H9 (cell line): ENCODE results near the gene CHST13. TPM values are rescaled to one million over a fixed set of nuclear protein-coding genes. Genes with fewer than 3 reads are reported as not detected.

Experiments
- DNase-seq: peaks from one replicate; pipeline ENCODE4 v3.0.0-alpha.2; 2017
- H2AFZ ChIP-seq: one replicate; pipeline ENCODE4 v1.6.1; 2013; ENCODE audit warnings: mild to moderate bottlenecking, low read length, control low read depth, moderate library complexity
- H2AK5ac ChIP-seq: 2 replicates; pipeline ENCODE4 v1.6.1; 2013; ENCODE audit warnings: low read length, control low read depth, mixed read lengths; ENCODE audit not compliant: insufficient read length
- H2BK120ac ChIP-seq: one replicate; pipeline ENCODE4 v1.6.1; 2013; ENCODE audit warnings: low read depth, mild to moderate bottlenecking, low read length, control low read depth, inconsistent platforms; ENCODE audit not compliant: poor library complexity, severe bottlenecking
- H2BK12ac ChIP-seq: 2 replicates; pipeline ENCODE4 v1.6.1; 2013; ENCODE audit warnings: low read length, control low read depth, mixed read lengths, low read depth; ENCODE audit not compliant: insufficient read length
- H2BK15ac ChIP-seq: 2 replicates; pipeline ENCODE4 v1.6.1; 2013; ENCODE audit warnings: low read depth, low read length, control low read depth
- H2BK20ac ChIP-seq: one replicate; pipeline ENCODE4 v1.6.1; 2013; ENCODE audit warnings: low read depth, mild to moderate bottlenecking, low read length, control low read depth, inconsistent platforms; ENCODE audit not compliant: poor library complexity, severe bottlenecking
- H2BK5ac ChIP-seq: 2 replicates; pipeline ENCODE4 v1.6.1; 2013; ENCODE audit warnings: low read length, control low read depth, mixed read lengths; ENCODE audit not compliant: insufficient read length
- H3K14ac ChIP-seq: 2 replicates; pipeline ENCODE4 v1.6.1; 2013; ENCODE audit warnings: low read length, control low read depth; ENCODE audit not compliant: insufficient read depth
- H3K18ac ChIP-seq: 2 replicates; pipeline ENCODE4 v1.6.1; 2013; ENCODE audit warnings: low read depth, mild to moderate bottlenecking, mixed read lengths, low read length, control low read depth; ENCODE audit not compliant: insufficient read length
- H3K23ac ChIP-seq: 2 replicates; pipeline ENCODE4 v1.6.1; 2013; ENCODE audit warnings: low read length, control low read depth, mixed read lengths, low read depth; ENCODE audit not compliant: insufficient read length
- H3K23me2 ChIP-seq: 2 replicates; pipeline ENCODE4 v1.6.1; 2013; ENCODE audit warnings: low read depth, mild to moderate bottlenecking, mixed read lengths, low read length, control low read depth; ENCODE audit not compliant: insufficient read length, poor library complexity, severe bottlenecking
- H3K27ac ChIP-seq: 2 replicates; pipeline ENCODE4 v1.5.1; 2013; ENCODE audit warnings: low read length, control low read depth, mixed read lengths, low read depth; ENCODE audit not compliant: insufficient read length
- H3K27me3 ChIP-seq: 2 replicates; pipeline ENCODE4 v1.6.1; 2013; ENCODE audit warnings: low read length, control low read depth, inconsistent platforms; ENCODE audit not compliant: insufficient read depth
- H3K4ac ChIP-seq: 2 replicates; pipeline ENCODE4 v1.6.1; 2013; ENCODE audit warnings: low read depth, mild to moderate bottlenecking, control low read depth, inconsistent platforms, low read length, moderate library complexity
- H3K4me1 ChIP-seq: 2 replicates; pipeline ENCODE4 v1.6.1; 2013; ENCODE audit warnings: low read length, control low read depth, inconsistent platforms; ENCODE audit not compliant: insufficient read depth
- H3K4me2 ChIP-seq: 2 replicates; pipeline ENCODE4 v1.6.1; 2013; ENCODE audit warnings: low read length, control low read depth, mixed read lengths; ENCODE audit not compliant: insufficient read length, insufficient read depth
- H3K56ac ChIP-seq: 2 replicates; pipeline ENCODE4 v1.6.1; 2013; ENCODE audit warnings: low read depth, mild to moderate bottlenecking, mixed read lengths, low read length, control low read depth; ENCODE audit not compliant: insufficient read length
- H3K79me1 ChIP-seq: 2 replicates; pipeline ENCODE4 v1.6.1; 2013; ENCODE audit warnings: low read depth, mild to moderate bottlenecking, moderate library complexity, low read length, control low read depth, inconsistent platforms; ENCODE audit not compliant: insufficient read depth, poor library complexity, severe bottlenecking
- H3K79me2 ChIP-seq: 2 replicates; pipeline ENCODE4 v1.6.1; 2013; ENCODE audit warnings: low read length, control low read depth, inconsistent platforms; ENCODE audit not compliant: insufficient read depth
- H3K9ac ChIP-seq: 2 replicates; pipeline ENCODE4 v1.6.1; 2013; ENCODE audit warnings: low read length, control low read depth, mixed read lengths; ENCODE audit not compliant: insufficient read length; ENCODE audit errors: extremely low read depth
- H3K9me3 ChIP-seq: one replicate; pipeline ENCODE4 v1.6.1; 2013; ENCODE audit warnings: low read depth, low read length, inconsistent platforms; ENCODE audit not compliant: control insufficient read depth
- H3T11ph ChIP-seq: one replicate; pipeline ENCODE4 v1.6.1; 2013; ENCODE audit warnings: mild to moderate bottlenecking, low read length, control low read depth, inconsistent platforms
- H4K20me1 ChIP-seq: one replicate; pipeline ENCODE4 v1.6.1; 2013; ENCODE audit not compliant: control insufficient read depth, insufficient read length, insufficient read depth
- H4K5ac ChIP-seq: 2 replicates; pipeline ENCODE4 v1.6.1; 2013; ENCODE audit warnings: low read depth, mild to moderate bottlenecking, mixed read lengths, low read length, control low read depth; ENCODE audit not compliant: insufficient read length
- H4K8ac ChIP-seq: replicated peaks from 2 replicates; pipeline ENCODE4 v1.6.1; 2013; ENCODE audit warnings: low read length, control low read depth, mixed read lengths, low read depth; ENCODE audit not compliant: insufficient read length
- H4K91ac ChIP-seq: 2 replicates; pipeline ENCODE4 v1.6.1; 2013; ENCODE audit warnings: low read depth, mild to moderate bottlenecking, moderate library complexity, mixed read lengths, low read length, control low read depth; ENCODE audit not compliant: insufficient read length
- H3K27ac Mint-ChIP-seq, 3 experiments: 2 replicates in 2 of 3; 3 replicates in 1 of 3; pipeline ENCODE4 v1.8.0; 2020 to 2021; ENCODE audit warnings: mixed read lengths in 3 of 3, mild to moderate bottlenecking in 1 of 3, moderate library complexity in 1 of 3
- H3K27me3 Mint-ChIP-seq: 2 replicates; pipeline ENCODE4 v1.8.0; 2021; ENCODE audit warnings: low read depth, mild to moderate bottlenecking, moderate library complexity, mixed read lengths
- H3K36me3 Mint-ChIP-seq, 3 experiments: 2 replicates in 2 of 3; 3 replicates in 1 of 3; pipeline ENCODE4 v1.8.0; 2020 to 2021; ENCODE audit warnings: low read depth in 3 of 3, mixed read lengths in 3 of 3; ENCODE audit not compliant: insufficient read depth in 1 of 3
- H3K4me1 Mint-ChIP-seq, 2 experiments: 2 replicates each; pipeline ENCODE4 v1.8.0; 2020; ENCODE audit warnings: mixed read lengths in 2 of 2
- H3K4me3 Mint-ChIP-seq, 2 experiments: 2 replicates in 1 of 2; 3 replicates in 1 of 2; pipeline ENCODE4 v1.8.0; 2020 to 2021; ENCODE audit warnings: mild to moderate bottlenecking in 2 of 2, mixed read lengths in 2 of 2, moderate library complexity in 1 of 2
- H3K9me3 Mint-ChIP-seq, 2 experiments: 2 replicates in 1 of 2; 3 replicates in 1 of 2; pipeline ENCODE4 v1.8.0; 2020; ENCODE audit warnings: mild to moderate bottlenecking in 2 of 2, mixed read lengths in 2 of 2, moderate library complexity in 1 of 2
- WGBS: extraction: QIAGEN DNeasy Blood & Tissue Kit; methylation state at CpG from one replicate; pipeline ENCODE4 v1.1.7; 2013; ENCODE audit warnings: missing lambda C conversion rate, low lambda C conversion rate, mixed read lengths; ENCODE audit not compliant: insufficient read length; ENCODE audit errors: extremely low coverage; 5-methylcytosine and 5-hydroxymethylcytosine counted together
- total RNA-seq: library from RNA; stranded (reverse); gene quantifications from 2 replicates; pipeline ENCODE4 v1.2.1, GENCODE V29; 2021
- TF ChIP-seq, protein P1 (sequence below): fragments of 200-600 bp; sonication (generic); conservative IDR thresholded peaks from 3 replicates; pipeline ENCODE4 v1.8.0; 2021; ENCODE audit warnings: antibody characterized with exemption, mild to moderate bottlenecking

The CHST13 gene
- total RNA-seq, 1 experiment from 2014 or later, result 0.85 TPM

DNA sequence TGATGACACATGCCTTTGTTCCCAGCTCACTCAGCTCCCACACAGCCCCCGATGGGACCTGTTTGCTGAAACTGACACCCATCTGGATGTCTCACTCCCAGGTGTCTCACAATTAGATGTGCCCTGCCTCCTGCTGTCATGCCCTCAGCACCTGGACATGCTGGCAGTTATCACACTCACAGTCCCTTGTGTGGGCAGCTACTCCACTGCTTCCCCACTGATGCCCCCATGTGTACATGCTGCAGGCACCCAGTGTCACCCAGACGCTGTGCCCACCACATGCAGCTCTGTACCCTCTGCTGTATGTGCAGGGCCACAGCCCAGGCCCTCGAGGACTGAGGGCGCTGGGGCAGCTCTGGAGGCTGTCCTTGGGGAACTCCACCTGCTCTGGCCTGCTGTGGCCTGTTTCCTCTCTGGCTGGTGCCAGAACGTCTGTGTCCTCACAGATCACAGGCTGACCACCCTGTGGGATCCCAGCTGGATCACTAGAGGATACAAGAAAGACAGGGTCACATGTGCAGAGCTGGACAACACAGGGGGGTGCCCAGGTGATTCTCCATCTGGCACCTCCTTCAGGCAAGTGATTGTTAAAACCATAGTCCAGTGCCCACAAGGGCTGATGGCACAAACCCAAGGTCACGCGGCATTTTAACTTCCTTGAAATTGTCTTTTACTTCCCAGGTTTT, 20.8 kb downstream of the CHST13 start:
- H3K79me2 ChIP-seq, result no peaks in the 10 kb centered on the region
- DNase-seq, result peak; percentile 14
- no CpG with 5 or more reads among the region's 7 CpGs for WGBS
- no peak overlapping the region for H2AK5ac ChIP-seq
- no peaks in the 10 kb centered on the region for H3K9me3 ChIP-seq
- no peak overlapping the region for H3K4ac ChIP-seq
- H4K20me1 ChIP-seq, result peaks cover 2% of the 10 kb centered on the region
- H3K27ac Mint-ChIP-seq, result peak overlapping the region in 1 of 3 experiments; percentile 67; a peak in 2 of 7 replicates
- no peak overlapping the region for H3T11ph ChIP-seq
- H2BK20ac ChIP-seq, result no peak overlapping the region
- no peaks in the 10 kb centered on the region for H3K23me2 ChIP-seq
- no peak overlapping the region for H3K23ac ChIP-seq
- peaks cover 4% of the 10 kb centered on the region; the same call in 1 of the 2 replicates for H3K4me1 ChIP-seq
- H4K91ac ChIP-seq, result no peak overlapping the region
- no peak overlapping the region for H3K4me2 ChIP-seq
- H3K18ac ChIP-seq, result no peak overlapping the region
- H3K27me3 Mint-ChIP-seq, result peaks cover 11% of the 10 kb centered on the region
- no peak overlapping the region for H2BK5ac ChIP-seq
- no peak overlapping the region for H3K56ac ChIP-seq
- no peak overlapping the region for H2BK12ac ChIP-seq
- H3K27ac ChIP-seq, result no peak overlapping the region
- H3K79me1 ChIP-seq, result no peaks in the 10 kb centered on the region
- TF ChIP-seq, protein P1, sequence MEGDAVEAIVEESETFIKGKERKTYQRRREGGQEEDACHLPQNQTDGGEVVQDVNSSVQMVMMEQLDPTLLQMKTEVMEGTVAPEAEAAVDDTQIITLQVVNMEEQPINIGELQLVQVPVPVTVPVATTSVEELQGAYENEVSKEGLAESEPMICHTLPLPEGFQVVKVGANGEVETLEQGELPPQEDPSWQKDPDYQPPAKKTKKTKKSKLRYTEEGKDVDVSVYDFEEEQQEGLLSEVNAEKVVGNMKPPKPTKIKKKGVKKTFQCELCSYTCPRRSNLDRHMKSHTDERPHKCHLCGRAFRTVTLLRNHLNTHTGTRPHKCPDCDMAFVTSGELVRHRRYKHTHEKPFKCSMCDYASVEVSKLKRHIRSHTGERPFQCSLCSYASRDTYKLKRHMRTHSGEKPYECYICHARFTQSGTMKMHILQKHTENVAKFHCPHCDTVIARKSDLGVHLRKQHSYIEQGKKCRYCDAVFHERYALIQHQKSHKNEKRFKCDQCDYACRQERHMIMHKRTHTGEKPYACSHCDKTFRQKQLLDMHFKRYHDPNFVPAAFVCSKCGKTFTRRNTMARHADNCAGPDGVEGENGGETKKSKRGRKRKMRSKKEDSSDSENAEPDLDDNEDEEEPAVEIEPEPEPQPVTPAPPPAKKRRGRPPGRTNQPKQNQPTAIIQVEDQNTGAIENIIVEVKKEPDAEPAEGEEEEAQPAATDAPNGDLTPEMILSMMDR, result no peak
- H3K4me3 Mint-ChIP-seq, result no peak overlapping the region
- no peak overlapping the region for H2AFZ ChIP-seq
- no peaks in the 10 kb centered on the region for H3K9me3 Mint-ChIP-seq
- H4K5ac ChIP-seq, result no peak overlapping the region
- H3K27me3 ChIP-seq, result no peaks in the 10 kb centered on the region
- no peak overlapping the region for H4K8ac ChIP-seq
- H2BK120ac ChIP-seq, result no peak overlapping the region
- H2BK15ac ChIP-seq, result no peak overlapping the region
- no peak overlapping the region for H3K9ac ChIP-seq
- H3K36me3 Mint-ChIP-seq, result peaks cover 0 to 3% (median 0%) of the 10 kb centered on the region in 3 experiments; a peak in 2 of 7 replicates
- H3K4me1 Mint-ChIP-seq, result peaks cover 23 to 36% of the 10 kb centered on the region in 2 experiments
- H3K14ac ChIP-seq, result no peak overlapping the region
